H1 (cell line): Measurements from ENCODE around the gene CFAP97. TPM values are rescaled to one million over a fixed set of nuclear protein-coding genes. Genes with fewer than 3 reads are reported as not detected.

ENCODE experiments used
- EP300 ChIP-seq, 2 experiments: IDR thresholded peaks; 1 replicate in 1 of 2; 2 replicates in 1 of 2; pipeline ENCODE4 v1.6.1; 2011 to 2012; ENCODE audit warnings: low read depth in 2 of 2, low read length in 2 of 2, mild to moderate bottlenecking in 2 of 2, borderline replicate concordance in 1 of 2, inconsistent platforms in 1 of 2, moderate library complexity in 1 of 2
- SP4 ChIP-seq: IDR thresholded peaks from 2 replicates; pipeline ENCODE4 v1.6.1; 2012; ENCODE audit warnings: low read length, inconsistent platforms
- SRF ChIP-seq: IDR thresholded peaks from 2 replicates; pipeline ENCODE4 v1.6.1; 2011; ENCODE audit warnings: mild to moderate bottlenecking, low read depth, low read length, moderate library complexity
- polyA plus RNA-seq, 7 experiments: library from polyadenylated mRNA; depleted of rRNA in 3 of 7; stranded (reverse) in 5 of 7; unstranded in 2 of 7; fragments of >200 nt in 5 of 7; fragments of 200-250 nt in 2 of 7; gene quantifications; 1 replicate in 5 of 7; 2 replicates in 1 of 7; 4 replicates in 1 of 7; pipeline versions ENCODE4 v1.2.1 to v1.2.3, GENCODE V29; 2011 to 2013; ENCODE audit warnings: missing spikeins in 2 of 7, mixed read lengths in 2 of 7
- total RNA-seq: library from RNA; stranded (reverse); fragmentation: NEBNext Ultra II Directional; extraction: Animal tissue kit (Norgen Biotek cat#: 25700); gene quantifications from 2 replicates; pipeline ENCODE4 v1.2.1, GENCODE V29; 2021

Gene CFAP97
- total and polyA plus RNA-seq, 2 of the 8 experiments (the other 6 are each of a cell fraction or from before 2014, with no cell fraction given): 9.2 to 40.4 TPM

DNA sequence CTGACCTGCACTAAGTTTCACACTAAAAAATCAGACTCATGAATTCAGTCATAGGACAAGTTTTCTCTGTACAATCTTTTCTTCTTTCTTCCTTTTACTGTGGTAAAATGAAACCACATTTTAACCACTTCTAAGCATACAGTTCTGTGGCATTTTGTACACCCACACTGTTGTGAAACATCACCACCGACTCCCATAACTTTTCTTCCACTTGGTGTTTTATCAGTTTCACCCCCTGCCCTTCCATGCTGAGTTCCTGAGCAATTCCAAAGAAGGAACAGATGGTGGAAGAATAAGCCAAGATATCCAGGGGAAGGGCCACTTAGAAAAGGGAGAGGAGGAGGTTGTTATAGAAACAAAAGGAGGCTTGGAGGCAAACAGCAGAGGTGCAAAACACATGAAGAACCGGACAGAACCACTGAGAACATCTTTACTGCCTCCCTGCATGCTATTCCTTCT, 38.2 kb downstream of the CFAP97 start (continued):
- TF ChIP-seq SRF (no peak), EP300 (IDR thresholded peaks at IDR 0.05; ENCODE audit: borderline replicate concordance in 1 of 2, low read depth in 2 of 2, low read length in 2 of 2) (no peak), SP4 (no peak)
